A549 (cell line): ENCODE measurements around the gene RPH3AL.

Experiments
- BHLHE40 ChIP-seq: IDR thresholded peaks from 2 replicates; pipeline ENCODE4 v1.6.1; 2012; ENCODE audit warnings: low read depth, low read length, inconsistent platforms
- CHD2 ChIP-seq: fragments of 150-350 bp; IDR thresholded peaks from 2 replicates; pipeline ENCODE4 v1.6.1; 2014; ENCODE audit warnings: low read length; ENCODE audit not compliant: partially characterized antibody
- FOSL2 ChIP-seq, 2 experiments: fragments of 450-650 bp in 1 of 2; fragments of >200 bp in 1 of 2; sonication (Bioruptor Twin) in 1 of 2; formaldehyde crosslinking; IDR thresholded peaks; 2 replicates each; pipeline versions ENCODE4 v1.5.0 to v1.6.1; 2016 to 2020; ENCODE audit warnings: mild to moderate bottlenecking in 1 of 2, moderate library complexity in 1 of 2
- KDM1A ChIP-seq: fragments of 200-600 bp; sonication (generic); IDR thresholded peaks from 2 replicates; pipeline ENCODE4 v1.6.1; 2016; ENCODE audit warnings: low read depth, mild to moderate bottlenecking
- MAZ ChIP-seq: fragments of 150-350 bp; IDR thresholded peaks from 2 replicates; pipeline ENCODE4 v1.6.1; 2014; ENCODE audit warnings: antibody characterized with exemption, low read depth, low read length, borderline replicate concordance
- MYC ChIP-seq: IDR thresholded peaks from 2 replicates; pipeline ENCODE4 v1.6.1; 2012; ENCODE audit warnings: mild to moderate bottlenecking, inconsistent platforms, low read length, improper control_type of control experiment, borderline replicate concordance
- POLR2A ChIP-seq: IDR thresholded peaks from 2 replicates; pipeline ENCODE4 v1.6.1; 2012; ENCODE audit warnings: mild to moderate bottlenecking, low read length
- RAD21 ChIP-seq, 2 experiments: fragments of >200 bp in 1 of 2; sonication (Bioruptor Twin) in 1 of 2; formaldehyde crosslinking in 1 of 2; IDR thresholded peaks in 1 of 2; conservative IDR thresholded peaks in 1 of 2; 2 replicates in 1 of 2; 3 replicates in 1 of 2; pipeline ENCODE4 v1.6.1; 2012 to 2018; ENCODE audit warnings: inconsistent platforms in 1 of 2
- SMC3 ChIP-seq: fragments of >200 bp; sonication (Bioruptor Twin); formaldehyde crosslinking; IDR thresholded peaks from 3 replicates; pipeline ENCODE4 v1.6.1; 2018; ENCODE audit warnings: inconsistent platforms
- SREBF2 ChIP-seq: fragments of 450-650 bp; IDR thresholded peaks from 2 replicates; pipeline ENCODE4 v1.6.1; 2014; ENCODE audit warnings: mild to moderate bottlenecking, moderate library complexity
- TF ChIP-seq, protein P1 (sequence below): fragments of >200 bp; sonication (Bioruptor Twin); formaldehyde crosslinking; IDR thresholded peaks from 3 replicates; pipeline ENCODE4 v1.5.1; 2016
- TF ChIP-seq, protein P2 (sequence below): IDR thresholded peaks from 2 replicates; pipeline ENCODE4 v1.6.1; 2012
- TF ChIP-seq, protein P3 (sequence below): fragments of 200-600 bp; sonication (generic); IDR thresholded peaks from 2 replicates; pipeline ENCODE4 v1.6.1; 2016; ENCODE audit warnings: antibody characterized with exemption, mild to moderate bottlenecking, moderate library complexity
- TF ChIP-seq, protein P4 (sequence below): IDR thresholded peaks from 2 replicates; pipeline ENCODE4 v1.6.1; 2012

DNA sequence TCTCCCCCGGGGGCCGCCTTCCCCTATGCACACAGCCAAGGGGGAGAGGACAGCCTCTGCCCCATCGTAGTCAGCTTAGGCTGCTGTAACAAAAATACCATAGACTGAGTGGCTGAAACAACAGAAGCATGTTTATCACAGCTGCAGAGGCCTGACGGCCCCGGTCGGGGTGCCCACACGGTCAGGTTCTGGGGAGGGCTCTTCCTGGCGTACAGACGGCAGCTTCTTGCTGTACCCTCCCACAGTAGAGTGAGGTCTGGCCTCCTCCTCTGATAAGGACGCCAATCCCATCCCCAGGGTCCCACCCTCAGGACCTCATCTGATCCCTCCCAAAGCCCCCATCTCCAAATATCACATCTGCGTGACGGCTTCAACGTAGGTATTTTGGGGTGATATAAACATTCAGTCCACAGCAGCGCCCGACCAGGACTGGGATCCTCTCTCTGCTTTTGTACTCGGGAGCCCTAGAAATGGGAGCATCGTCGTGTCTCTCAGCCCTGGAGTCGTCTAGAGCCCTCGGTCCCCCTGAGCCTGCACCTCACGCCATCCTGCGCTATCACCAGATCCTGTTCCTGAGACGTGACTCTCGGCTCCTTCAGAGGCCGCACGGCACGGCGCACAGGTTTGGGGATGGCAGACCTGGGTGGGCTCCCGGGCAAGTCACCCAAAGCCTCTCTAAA lies 67.8 kb downstream of the RPH3AL start:
- TF ChIP-seq, protein P1, sequence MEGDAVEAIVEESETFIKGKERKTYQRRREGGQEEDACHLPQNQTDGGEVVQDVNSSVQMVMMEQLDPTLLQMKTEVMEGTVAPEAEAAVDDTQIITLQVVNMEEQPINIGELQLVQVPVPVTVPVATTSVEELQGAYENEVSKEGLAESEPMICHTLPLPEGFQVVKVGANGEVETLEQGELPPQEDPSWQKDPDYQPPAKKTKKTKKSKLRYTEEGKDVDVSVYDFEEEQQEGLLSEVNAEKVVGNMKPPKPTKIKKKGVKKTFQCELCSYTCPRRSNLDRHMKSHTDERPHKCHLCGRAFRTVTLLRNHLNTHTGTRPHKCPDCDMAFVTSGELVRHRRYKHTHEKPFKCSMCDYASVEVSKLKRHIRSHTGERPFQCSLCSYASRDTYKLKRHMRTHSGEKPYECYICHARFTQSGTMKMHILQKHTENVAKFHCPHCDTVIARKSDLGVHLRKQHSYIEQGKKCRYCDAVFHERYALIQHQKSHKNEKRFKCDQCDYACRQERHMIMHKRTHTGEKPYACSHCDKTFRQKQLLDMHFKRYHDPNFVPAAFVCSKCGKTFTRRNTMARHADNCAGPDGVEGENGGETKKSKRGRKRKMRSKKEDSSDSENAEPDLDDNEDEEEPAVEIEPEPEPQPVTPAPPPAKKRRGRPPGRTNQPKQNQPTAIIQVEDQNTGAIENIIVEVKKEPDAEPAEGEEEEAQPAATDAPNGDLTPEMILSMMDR = no peak
- TF ChIP-seq, protein P2, sequence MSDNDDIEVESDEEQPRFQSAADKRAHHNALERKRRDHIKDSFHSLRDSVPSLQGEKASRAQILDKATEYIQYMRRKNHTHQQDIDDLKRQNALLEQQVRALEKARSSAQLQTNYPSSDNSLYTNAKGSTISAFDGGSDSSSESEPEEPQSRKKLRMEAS = no peak
- no peak for TF ChIP-seq POLR2A
- TF ChIP-seq BHLHE40 = no peak
- no peak for TF ChIP-seq SREBF2
- no peak for TF ChIP-seq FOSL2 (IDR thresholded peaks at IDR 0.05)
- TF ChIP-seq FOSL2 (CRISPR knock-in tag; IDR thresholded peaks at IDR 0.05) = no peak
- no peak for TF ChIP-seq MYC
- no peak for TF ChIP-seq CHD2
- TF ChIP-seq RAD21 (conservative IDR thresholded peaks at IDR 0.05 in 1 of 2, IDR thresholded peaks at IDR 0.05 in 1 of 2) = no peak
- TF ChIP-seq, protein P3, sequence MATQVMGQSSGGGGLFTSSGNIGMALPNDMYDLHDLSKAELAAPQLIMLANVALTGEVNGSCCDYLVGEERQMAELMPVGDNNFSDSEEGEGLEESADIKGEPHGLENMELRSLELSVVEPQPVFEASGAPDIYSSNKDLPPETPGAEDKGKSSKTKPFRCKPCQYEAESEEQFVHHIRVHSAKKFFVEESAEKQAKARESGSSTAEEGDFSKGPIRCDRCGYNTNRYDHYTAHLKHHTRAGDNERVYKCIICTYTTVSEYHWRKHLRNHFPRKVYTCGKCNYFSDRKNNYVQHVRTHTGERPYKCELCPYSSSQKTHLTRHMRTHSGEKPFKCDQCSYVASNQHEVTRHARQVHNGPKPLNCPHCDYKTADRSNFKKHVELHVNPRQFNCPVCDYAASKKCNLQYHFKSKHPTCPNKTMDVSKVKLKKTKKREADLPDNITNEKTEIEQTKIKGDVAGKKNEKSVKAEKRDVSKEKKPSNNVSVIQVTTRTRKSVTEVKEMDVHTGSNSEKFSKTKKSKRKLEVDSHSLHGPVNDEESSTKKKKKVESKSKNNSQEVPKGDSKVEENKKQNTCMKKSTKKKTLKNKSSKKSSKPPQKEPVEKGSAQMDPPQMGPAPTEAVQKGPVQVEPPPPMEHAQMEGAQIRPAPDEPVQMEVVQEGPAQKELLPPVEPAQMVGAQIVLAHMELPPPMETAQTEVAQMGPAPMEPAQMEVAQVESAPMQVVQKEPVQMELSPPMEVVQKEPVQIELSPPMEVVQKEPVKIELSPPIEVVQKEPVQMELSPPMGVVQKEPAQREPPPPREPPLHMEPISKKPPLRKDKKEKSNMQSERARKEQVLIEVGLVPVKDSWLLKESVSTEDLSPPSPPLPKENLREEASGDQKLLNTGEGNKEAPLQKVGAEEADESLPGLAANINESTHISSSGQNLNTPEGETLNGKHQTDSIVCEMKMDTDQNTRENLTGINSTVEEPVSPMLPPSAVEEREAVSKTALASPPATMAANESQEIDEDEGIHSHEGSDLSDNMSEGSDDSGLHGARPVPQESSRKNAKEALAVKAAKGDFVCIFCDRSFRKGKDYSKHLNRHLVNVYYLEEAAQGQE = no peak
- TF ChIP-seq MAZ = no peak
- TF ChIP-seq, protein P4, sequence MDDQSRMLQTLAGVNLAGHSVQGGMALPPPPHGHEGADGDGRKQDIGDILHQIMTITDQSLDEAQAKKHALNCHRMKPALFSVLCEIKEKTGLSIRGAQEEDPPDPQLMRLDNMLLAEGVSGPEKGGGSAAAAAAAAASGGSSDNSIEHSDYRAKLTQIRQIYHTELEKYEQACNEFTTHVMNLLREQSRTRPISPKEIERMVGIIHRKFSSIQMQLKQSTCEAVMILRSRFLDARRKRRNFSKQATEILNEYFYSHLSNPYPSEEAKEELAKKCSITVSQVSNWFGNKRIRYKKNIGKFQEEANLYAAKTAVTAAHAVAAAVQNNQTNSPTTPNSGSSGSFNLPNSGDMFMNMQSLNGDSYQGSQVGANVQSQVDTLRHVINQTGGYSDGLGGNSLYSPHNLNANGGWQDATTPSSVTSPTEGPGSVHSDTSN = no peak
- no peak for TF ChIP-seq KDM1A
- TF ChIP-seq SMC3 = no peak
